Measurements from ENCODE around the gene ZNF497.

GRCh38 chr19:58372311-58373133, 10.0 kb upstream of the ZNF497 start:
- no peak for TF ChIP-seq CTCF (conservative IDR thresholded peaks at IDR 0.05; ENCODE audit: low read depth, low read length)
- no peak for TF ChIP-seq EZH2 (IDR thresholded peaks at IDR 0.05; ENCODE audit: borderline replicate concordance, low read depth, low read length, poor library complexity, severe bottlenecking)
